Activated CD4-positive, alpha-beta memory T cell treated with anti-CD3 and anti-CD28 coated beads, Interleukin-2, amount 10 ng/mL, durations not matched to agents 7 days and 5 days (primary cell): ENCODE measurements around the gene CLEC16A. TPM values are rescaled to one million over a fixed set of nuclear protein-coding genes. Genes with fewer than 3 reads are reported as not detected.

Experiments used
- CTCF ChIA-PET: fragments of 350-600 bp; sonication (Branson Sonifier 250); formaldehyde crosslinking; loops from one replicate; lab custom pipeline; 2021; ENCODE audit warnings: antibody characterized with exemption, inconsistent platforms; lab: Charles Lee
- POLR2A ChIA-PET: fragments of 350-600 bp; sonication (Branson Sonifier 250); formaldehyde crosslinking; loops from one replicate; lab custom pipeline; 2021; ENCODE audit warnings: antibody characterized with exemption; lab: Charles Lee
- DNase-seq: peaks from one replicate; pipeline ENCODE4 v3.0.0-alpha.2; 2020
- H3K27ac Mint-ChIP-seq: one replicate; pipeline ENCODE4 v1.8.0; 2021; ENCODE audit warnings: mild to moderate bottlenecking, mixed read lengths
- H3K27me3 Mint-ChIP-seq: one replicate; pipeline ENCODE4 v1.8.0; 2021; ENCODE audit warnings: mixed read lengths
- H3K36me3 Mint-ChIP-seq: one replicate; pipeline ENCODE4 v1.8.0; 2021; ENCODE audit warnings: low read depth, mixed read lengths
- H3K4me1 Mint-ChIP-seq: one replicate; pipeline ENCODE4 v1.8.0; 2021; ENCODE audit warnings: mixed read lengths
- H3K4me3 Mint-ChIP-seq: one replicate; pipeline ENCODE4 v1.8.0; 2021; ENCODE audit warnings: mild to moderate bottlenecking, mixed read lengths
- H3K9me3 Mint-ChIP-seq: one replicate; pipeline ENCODE4 v1.8.0; 2021; ENCODE audit warnings: mixed read lengths
- total RNA-seq, 2 experiments: library from RNA; stranded (reverse); gene quantifications; one replicate each; pipeline ENCODE4 v1.2.3, GENCODE V29; 2021

Gene CLEC16A
- total RNA-seq, 2 experiments from 2014 or later = 30.3 to 32.4 TPM

GRCh38 chr16:10943064-10943353, 1.4 kb upstream of the CLEC16A start:
- peak overlapping the region; percentile 11 for H3K27ac Mint-ChIP-seq
- H3K9me3 Mint-ChIP-seq = no peaks in the 10 kb centered on the region
- CTCF ChIA-PET = no interaction called here
- no peaks in the 10 kb centered on the region for H3K27me3 Mint-ChIP-seq
- POLR2A ChIA-PET = interaction anchor here (1.7 to 3.2 kb wide), 2 partner anchors 66 to 199 kb away, joined by 8 to 12 read pairs; partner anchors contain the start of genes CIITA and NUBP1
- peaks cover 78% of the 10 kb centered on the region for H3K4me1 Mint-ChIP-seq
- peak overlapping the region; percentile 86 for H3K4me3 Mint-ChIP-seq
- H3K36me3 Mint-ChIP-seq = peaks cover 14% of the 10 kb centered on the region
- no peak for DNase-seq

GRCh38 chr16:10945065-10945787, 862 bp downstream of the CLEC16A start:
- peaks cover 3% of the 10 kb centered on the region for H3K36me3 Mint-ChIP-seq
- peak overlapping the region; percentile 26 for H3K27ac Mint-ChIP-seq
- POLR2A ChIA-PET = interaction anchor here (0.6 to 2.0 kb wide), 7 partner anchors 12 to 906 kb away, joined by 3 to 11 read pairs (median 4); partner anchors contain the start of genes RSL1D1, SNN, TXNDC11 and ZC3H7A
- H3K9me3 Mint-ChIP-seq = no peaks in the 10 kb centered on the region
- no peaks in the 10 kb centered on the region for H3K27me3 Mint-ChIP-seq
- CTCF ChIA-PET = interaction anchor here (0.6 to 1.9 kb wide), 5 partner anchors 9 to 1034 kb away, joined by 3 to 10 read pairs (median 4); no protein-coding TSS in a partner anchor
- DNase-seq = no peak
- H3K4me3 Mint-ChIP-seq = peak overlapping the region; percentile 78
- H3K4me1 Mint-ChIP-seq = peaks cover 72% of the 10 kb centered on the region

GRCh38 chr16:10946308-10946707, 1.9 kb downstream of the CLEC16A start:
- H3K9me3 Mint-ChIP-seq = no peaks in the 10 kb centered on the region
- peaks cover 73% of the 10 kb centered on the region for H3K4me1 Mint-ChIP-seq
- H3K27me3 Mint-ChIP-seq = no peaks in the 10 kb centered on the region
- no peak for DNase-seq
- H3K36me3 Mint-ChIP-seq = peaks cover 3% of the 10 kb centered on the region
- CTCF ChIA-PET = interaction anchor here (1.3 kb wide), 1 partner anchor 410 kb away, joined by 3 read pairs; no protein-coding TSS in a partner anchor
- H3K27ac Mint-ChIP-seq = no peak overlapping the region
- H3K4me3 Mint-ChIP-seq = peak overlapping the region; percentile 78
- POLR2A ChIA-PET = interaction anchor here (0.9 to 1.0 kb wide), 2 partner anchors 10 to 850 kb away, joined by 3 read pairs; partner anchors contain the start of gene ZC3H7A

- H3K27me3 Mint-ChIP-seq = no peaks in the 10 kb centered on the region
- H3K36me3 Mint-ChIP-seq = peaks cover 3% of the 10 kb centered on the region
- POLR2A ChIA-PET = interaction anchor here (0.9 to 1.3 kb wide), 4 partner anchors 9 to 849 kb away, joined by 3 read pairs; partner anchors contain the start of genes SOCS1 and ZC3H7A
- no peak overlapping the region for H3K4me3 Mint-ChIP-seq
- peaks cover 71% of the 10 kb centered on the region for H3K4me1 Mint-ChIP-seq
- H3K9me3 Mint-ChIP-seq = no peaks in the 10 kb centered on the region
- DNase-seq = no peak
- no peak overlapping the region for H3K27ac Mint-ChIP-seq
- CTCF ChIA-PET = interaction anchor here (1.1 to 2.8 kb wide), 3 partner anchors 10 to 409 kb away, joined by 3 to 13 read pairs (median 3); no protein-coding TSS in a partner anchor
Measured at GRCh38 chr16:10947211-10947787, 2.9 kb downstream of the CLEC16A start.

- Mint-ChIP-seq H3K27ac (peak overlapping the region; percentile 16), H3K36me3 (peaks cover 3% of the 10 kb centered on the region), H3K4me1 (peaks cover 62% of the 10 kb centered on the region), H3K9me3 (no peaks in the 10 kb centered on the region), H3K4me3 (no peak overlapping the region), H3K27me3 (no peaks in the 10 kb centered on the region)
- POLR2A ChIA-PET = interaction anchor here (0.6 to 2.7 kb wide), 6 partner anchors 9 to 848 kb away, joined by 3 to 13 read pairs (median 4); partner anchors contain the start of genes SOCS1 and ZC3H7A
- CTCF ChIA-PET = interaction anchor here (0.6 to 2.8 kb wide), 11 partner anchors 8 to 457 kb away, joined by 3 to 13 read pairs (median 4); partner anchors contain the start of gene SOCS1
- peak; percentile 66 for DNase-seq
Measured at GRCh38 chr16:10949424-10949970, 5.1 kb downstream of the CLEC16A start.

GRCh38 chr16:10950393-10950792, 6.0 kb downstream of the CLEC16A start:
- peaks cover 3% of the 10 kb centered on the region for H3K36me3 Mint-ChIP-seq
- H3K27ac Mint-ChIP-seq = no peak overlapping the region
- no peak for DNase-seq
- no peaks in the 10 kb centered on the region for H3K27me3 Mint-ChIP-seq
- peaks cover 64% of the 10 kb centered on the region for H3K4me1 Mint-ChIP-seq
- ChIA-PET CTCF (interaction anchor here (0.7 to 2.8 kb wide), 7 partner anchors 13 to 582 kb away, joined by 3 to 15 read pairs (median 4); no protein-coding TSS in a partner anchor), POLR2A (interaction anchor here (0.7 to 2.7 kb wide), 5 partner anchors 8 to 307 kb away, joined by 3 to 13 read pairs (median 3); partner anchors contain the start of genes DEXI and SOCS1)
- no peak overlapping the region for H3K4me3 Mint-ChIP-seq
- H3K9me3 Mint-ChIP-seq = no peaks in the 10 kb centered on the region

GRCh38 chr16:10951026-10951425, 6.7 kb downstream of the CLEC16A start:
- no peak overlapping the region for H3K27ac Mint-ChIP-seq
- H3K27me3 Mint-ChIP-seq = no peaks in the 10 kb centered on the region
- H3K9me3 Mint-ChIP-seq = no peaks in the 10 kb centered on the region
- H3K4me3 Mint-ChIP-seq = no peak overlapping the region
- H3K4me1 Mint-ChIP-seq = peaks cover 63% of the 10 kb centered on the region
- H3K36me3 Mint-ChIP-seq = peaks cover under 1% of the 10 kb centered on the region
- DNase-seq = no peak
- ChIA-PET CTCF (interaction anchor here (0.7 to 2.2 kb wide), 6 partner anchors 13 to 581 kb away, joined by 3 to 15 read pairs (median 3); no protein-coding TSS in a partner anchor), POLR2A (interaction anchor here (0.7 to 2.7 kb wide), 3 partner anchors 9 to 306 kb away, joined by 3 to 13 read pairs (median 3); partner anchors contain the start of genes DEXI and SOCS1)

GRCh38 chr16:10954903-10955302, 10.5 kb downstream of the CLEC16A start:
- DNase-seq = no peak
- Mint-ChIP-seq H3K4me3 (no peak overlapping the region), H3K9me3 (no peaks in the 10 kb centered on the region), H3K27ac (no peak overlapping the region), H3K36me3 (peaks cover 7% of the 10 kb centered on the region), H3K4me1 (peaks cover 62% of the 10 kb centered on the region), H3K27me3 (no peaks in the 10 kb centered on the region)
- ChIA-PET CTCF (interaction anchor here (0.8 to 2.9 kb wide), 10 partner anchors 9 to 577 kb away, joined by 3 to 34 read pairs (median 4); partner anchors contain the start of genes CLEC16A and SOCS1), POLR2A (interaction anchor here (0.8 kb wide), 1 partner anchor 721 kb away, joined by 3 read pairs; no protein-coding TSS in a partner anchor)

- Mint-ChIP-seq H3K4me3 (no peak overlapping the region), H3K27me3 (no peaks in the 10 kb centered on the region), H3K27ac (peak overlapping the region; percentile 71), H3K36me3 (peaks cover 18% of the 10 kb centered on the region), H3K9me3 (no peaks in the 10 kb centered on the region), H3K4me1 (peaks cover 74% of the 10 kb centered on the region)
- DNase-seq = peak; percentile 38
- ChIA-PET POLR2A (interaction anchor here (0.9 to 1.7 kb wide), 10 partner anchors 8 to 740 kb away, joined by 3 to 9 read pairs (median 4); partner anchors contain the start of genes CLEC16A and SOCS1), CTCF (interaction anchor here (0.7 to 1.5 kb wide), 8 partner anchors 9 to 449 kb away, joined by 3 to 8 read pairs (median 4); no protein-coding TSS in a partner anchor)
Measured at GRCh38 chr16:10957771-10958482, 13.6 kb downstream of the CLEC16A start.

- Mint-ChIP-seq H3K4me1 (peaks cover 80% of the 10 kb centered on the region), H3K27me3 (no peaks in the 10 kb centered on the region), H3K36me3 (peaks cover 28% of the 10 kb centered on the region), H3K4me3 (no peak overlapping the region), H3K9me3 (no peaks in the 10 kb centered on the region), H3K27ac (no peak overlapping the region)
- no peak for DNase-seq
- POLR2A ChIA-PET = no interaction called here
- CTCF ChIA-PET = interaction anchor here (0.7 to 1.8 kb wide), 5 partner anchors 10 to 397 kb away, joined by 3 to 5 read pairs (median 3); partner anchors contain the start of gene SOCS1
Measured at GRCh38 chr16:10959161-10959560, 14.8 kb downstream of the CLEC16A start.

- ChIA-PET POLR2A (no interaction called here), CTCF (interaction anchor here (1.2 to 12.6 kb wide), 2 partner anchors 296 to 395 kb away, joined by 3 to 233 read pairs; partner anchors contain the start of gene SOCS1)
- no peak for DNase-seq
- H3K4me3 Mint-ChIP-seq = no peak overlapping the region
- H3K4me1 Mint-ChIP-seq = peaks cover 82% of the 10 kb centered on the region
- H3K9me3 Mint-ChIP-seq = peaks cover 1% of the 10 kb centered on the region
- no peak overlapping the region for H3K27ac Mint-ChIP-seq
- no peaks in the 10 kb centered on the region for H3K27me3 Mint-ChIP-seq
- peaks cover 36% of the 10 kb centered on the region for H3K36me3 Mint-ChIP-seq
Measured at GRCh38 chr16:10961231-10961630, 16.9 kb downstream of the CLEC16A start.
